Esophagus muscularis mucosa (tissue), 4 donors: Measurements from ENCODE around the gene LELP1.

Experiments
- CTCF ChIP-seq, 3 experiments: fragments of 200-600 bp in 2 of 3; fragments of 450-650 bp in 1 of 3; sonication (generic) in 2 of 3; IDR thresholded peaks; one replicate each; pipeline ENCODE4 v1.5.1; 2017 to 2019; ENCODE audit warnings: antibody characterized with exemption in 3 of 3, mild to moderate bottlenecking in 2 of 3, moderate library complexity in 1 of 3
- EP300 ChIP-seq: sonication (generic); formaldehyde crosslinking; IDR thresholded peaks from one replicate; pipeline ENCODE4 v1.6.1; 2017; ENCODE audit warnings: antibody characterized with exemption
- POLR2A ChIP-seq: fragments of 450-650 bp; IDR thresholded peaks from one replicate; pipeline ENCODE4 v1.6.1; 2017; ENCODE audit warnings: antibody characterized with exemption, moderate library complexity, mild to moderate bottlenecking, low read depth
- POLR2AphosphoS5 ChIP-seq, 2 donors: sonication (generic); formaldehyde crosslinking; IDR thresholded peaks; one replicate each; pipeline ENCODE4 v1.6.1; 2017; ENCODE audit warnings: antibody characterized with exemption in 2 of 2

GRCh38 chr1:153231785-153232184 is 28.6 kb downstream of the LELP1 start:
- no peak for TF ChIP-seq CTCF (IDR thresholded peaks at IDR 0.05)
- TF ChIP-seq EP300 = no peak
- TF ChIP-seq POLR2A = no peak
- no peak for TF ChIP-seq POLR2AphosphoS5 (IDR thresholded peaks at IDR 0.05)
